GM19455 (cell line): ENCODE measurements around the gene CLDN7.

Experiments used
- ATAC-seq: cut with Tn5 transposase; IDR thresholded peaks from one replicate; pipeline ENCODE4 v1.9.1; 2021; ENCODE audit not compliant: unreplicated experiment

Gene CLDN7

GRCh38 chr17:7221278-7222092 lies 40.8 kb downstream of the CLDN7 start:
- no peak for ATAC-seq

GRCh38 chr17:7220593-7221277 lies 41.5 kb downstream of the CLDN7 start:
- ATAC-seq: no peak

GRCh38 chr17:7219812-7220592 lies 42.3 kb downstream of the CLDN7 start, which contains the start of the genes ACADVL and DLG4:
TSS of gene ACADVL (plus strand) at chr17:7219938. CDS start at chr17:7219985, 47 bp downstream.
TSS of gene DLG4 (minus strand) at chr17:7219836.
- peak; percentile 45 for ATAC-seq

- ATAC-seq: no peak
Measured at GRCh38 chr17:7219229-7219811, 43.0 kb downstream of the CLDN7 start.

- no peak for ATAC-seq
Measured at GRCh38 chr17:7218758-7219157, 43.5 kb downstream of the CLDN7 start.

- ATAC-seq: no peak
Measured at GRCh38 chr17:7218166-7218565, 44.1 kb downstream of the CLDN7 start.

- no peak for ATAC-seq
Measured at GRCh38 chr17:7217113-7217987, 44.9 kb downstream of the CLDN7 start.

- no peak for ATAC-seq
Measured at GRCh38 chr17:7216242-7217112, 45.8 kb downstream of the CLDN7 start.

- ATAC-seq: no peak
Measured at GRCh38 chr17:7215652-7216180, 46.6 kb downstream of the CLDN7 start.

- ATAC-seq: no peak
Measured at GRCh38 chr17:7215136-7215638, 47.1 kb downstream of the CLDN7 start.

- peak; percentile 81 for ATAC-seq
Measured at GRCh38 chr17:7214300-7215135, 47.8 kb downstream of the CLDN7 start.

- ATAC-seq: no peak
Measured at GRCh38 chr17:7213895-7214299, 48.4 kb downstream of the CLDN7 start.

- no peak for ATAC-seq
Measured at GRCh38 chr17:7211491-7212273, 50.6 kb downstream of the CLDN7 start.
